GM19238 (cell line): ENCODE measurements around the gene XAF1.
"Not testable (repeated sequence)": the region's sequence is repeated elsewhere in the genome, so short reads cannot be mapped to it uniquely, and the experiment has no call there.

Experiments used
- DNase-seq: peaks from one replicate; pipeline ENCODE4 v3.0.0; 2011; ENCODE audit warnings: low spot score; ENCODE audit not compliant: insufficient read length

XAF1 gene

DNA sequence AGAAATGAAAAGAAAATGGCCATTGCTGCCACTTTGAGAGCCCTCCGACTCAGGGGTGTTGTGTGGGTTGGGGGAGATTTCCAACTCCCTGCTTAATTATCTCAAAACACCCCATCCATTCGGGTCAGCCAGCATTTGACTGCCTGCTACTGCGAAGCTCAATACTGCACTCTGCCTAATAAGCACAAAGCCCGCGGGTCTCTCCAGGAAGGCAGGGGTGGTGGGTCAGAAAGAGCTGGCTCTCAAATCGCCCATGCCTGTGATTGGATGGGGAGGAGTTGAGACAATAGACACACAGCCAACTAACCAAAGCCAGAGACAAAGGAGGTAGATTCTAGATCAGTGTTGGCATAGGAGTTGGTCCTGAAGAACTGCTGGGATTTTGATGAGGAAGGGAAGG lies 2.3 kb upstream of the XAF1 start:
- DNase-seq = no peak

DNA sequence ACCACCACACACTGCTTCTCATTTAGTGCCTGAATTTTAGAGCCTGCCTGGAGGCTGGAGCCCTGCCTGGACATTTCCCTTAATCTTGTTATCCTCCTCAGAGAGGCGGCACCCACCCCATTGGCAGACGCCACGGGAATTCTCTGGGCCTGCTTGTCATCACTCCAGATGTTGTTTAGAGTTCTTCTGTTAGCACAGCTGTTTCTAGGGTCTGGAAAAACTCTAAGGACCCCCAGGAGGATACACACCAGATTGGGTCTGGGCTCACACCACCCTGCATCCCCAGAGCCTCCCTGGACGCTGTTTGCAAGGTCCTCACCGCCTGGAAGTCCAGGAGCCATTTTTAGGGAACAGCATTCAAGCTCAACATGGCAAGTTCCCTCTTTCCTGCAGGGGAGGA lies 565 bp upstream of the XAF1 start:
- no peak for DNase-seq

DNA sequence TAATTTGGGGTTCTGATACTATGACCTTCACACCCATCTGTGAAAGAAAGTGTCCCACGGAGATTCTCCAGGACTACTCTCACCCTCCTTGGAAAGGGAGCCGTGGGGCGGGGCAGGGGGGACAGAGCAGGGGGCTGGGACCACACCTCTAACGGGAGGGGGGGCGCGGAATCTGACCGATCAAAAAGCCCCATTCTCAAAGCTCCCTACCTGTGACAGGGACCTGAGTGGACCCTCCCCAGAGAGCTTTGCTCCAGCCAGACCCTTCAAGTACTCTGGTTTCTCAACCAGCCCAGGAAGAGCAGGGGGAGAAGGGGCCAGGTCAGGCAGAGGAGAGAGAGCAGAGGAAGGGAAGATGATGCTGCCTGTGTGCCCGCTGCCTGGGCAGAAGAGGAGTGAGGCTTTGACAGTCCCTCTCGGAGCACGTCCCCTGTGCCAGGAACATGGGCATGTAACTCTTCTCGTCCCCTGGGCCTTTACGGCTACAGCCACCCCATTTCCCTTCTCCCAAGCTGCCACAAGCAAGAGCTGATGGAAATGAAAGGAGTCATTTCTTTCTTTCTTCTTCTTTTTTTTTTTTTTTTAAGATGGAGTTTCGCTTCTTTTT lies 682 bp downstream of the XAF1 start:
- DNase-seq = no peak

GRCh38 chr17:6757747-6758146 lies 1.9 kb downstream of the XAF1 start:
- no peak for DNase-seq

- no peak for DNase-seq
Observed at GRCh38 chr17:6761779-6762178, 5.9 kb downstream of the XAF1 start.

DNA sequence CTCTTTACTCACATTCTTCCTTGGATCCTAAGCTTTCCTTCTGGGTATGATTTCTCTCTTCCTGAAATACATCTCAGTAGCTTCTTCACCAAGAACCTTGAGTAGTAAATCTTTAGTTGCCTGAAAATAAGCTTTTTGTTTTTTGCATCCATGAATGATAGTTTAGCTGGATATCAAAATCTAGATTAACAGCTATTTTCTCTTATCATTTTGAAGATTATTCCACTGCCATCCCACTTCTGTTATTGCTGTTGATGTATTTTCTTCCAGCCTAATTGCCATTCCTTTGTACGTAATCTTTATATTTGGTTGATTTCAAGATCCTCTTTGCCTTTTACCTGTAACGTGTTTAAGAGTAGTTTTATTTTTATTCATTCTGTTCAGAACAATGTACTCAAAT lies 12.6 kb downstream of the XAF1 start:
- DNase-seq = no peak

DNA sequence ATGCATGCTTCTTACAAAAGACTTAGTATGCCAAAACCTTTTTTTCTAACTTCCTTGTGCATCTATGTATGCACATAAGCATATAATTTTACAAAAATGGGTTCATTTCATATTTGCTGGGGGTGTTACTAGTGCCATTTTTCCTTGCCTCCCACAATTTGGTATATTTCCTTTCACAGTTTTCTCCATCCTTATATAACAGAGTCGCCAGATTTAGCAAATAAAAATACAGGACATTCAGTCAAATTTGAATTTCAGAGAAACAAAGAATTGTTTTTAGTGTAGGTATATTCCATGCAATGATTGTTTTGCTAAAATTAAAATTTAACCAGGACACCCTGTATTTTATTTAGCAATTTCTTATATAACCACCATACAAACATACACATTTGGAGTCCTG lies 16.2 kb downstream of the XAF1 start:
- no peak for DNase-seq

GRCh38 chr17:6774906-6775305 lies 19.1 kb downstream of the XAF1 start:
- not testable (repeated sequence) for DNase-seq

- DNase-seq = no peak
Observed at GRCh38 chr17:6775871-6776405, 20.1 kb downstream of the XAF1 start, which contains the start of gene FBXO39. TSS of gene FBXO39 (plus strand) at chr17:6776215. CDS start at chr17:6779869, 3,654 bp downstream.

GRCh38 chr17:6779411-6779810 lies 23.6 kb downstream of the XAF1 start:
- DNase-seq = no peak

DNA sequence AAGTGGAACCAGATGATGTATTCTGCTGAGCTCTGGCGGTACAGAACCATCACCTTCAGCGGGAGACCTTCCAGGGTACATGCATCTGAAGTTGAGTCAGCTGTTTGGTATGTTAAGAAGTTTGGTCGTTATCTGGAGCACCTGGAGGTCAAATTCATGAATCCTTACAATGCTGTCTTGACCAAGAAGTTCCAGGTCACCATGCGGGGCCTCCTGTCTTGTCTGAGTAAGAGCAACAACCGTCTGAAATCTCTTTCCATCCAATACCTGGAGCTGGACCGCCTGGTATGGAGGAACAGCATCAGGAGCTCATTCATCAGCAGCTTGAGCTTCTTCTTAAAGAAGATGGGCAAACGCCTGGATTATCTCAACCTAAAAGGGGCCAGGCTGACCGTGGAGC lies 24.2 kb downstream of the XAF1 start:
- no peak for DNase-seq

DNA sequence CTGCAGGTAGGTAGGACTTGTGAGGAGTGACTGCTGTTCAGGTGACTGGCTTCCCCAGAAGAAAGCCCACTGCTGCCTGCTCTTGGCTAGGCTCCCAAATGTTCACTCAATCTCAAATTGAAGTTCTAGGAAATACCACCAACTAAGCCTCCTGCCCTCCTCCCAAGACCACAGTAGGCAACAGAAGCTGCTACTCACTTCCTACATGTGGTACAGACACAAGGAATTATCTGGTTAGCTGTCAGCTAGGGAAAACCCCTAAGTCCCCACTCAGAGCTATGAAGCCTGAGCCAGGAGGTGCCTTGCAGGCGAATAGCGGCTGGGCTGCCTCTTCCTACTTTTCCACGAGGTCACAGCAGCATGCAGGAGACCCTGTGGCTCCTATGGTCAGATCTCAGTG lies 25.0 kb downstream of the XAF1 start:
- DNase-seq = no peak

- no peak for DNase-seq
Observed at GRCh38 chr17:6782244-6782643, 26.4 kb downstream of the XAF1 start.

DNA sequence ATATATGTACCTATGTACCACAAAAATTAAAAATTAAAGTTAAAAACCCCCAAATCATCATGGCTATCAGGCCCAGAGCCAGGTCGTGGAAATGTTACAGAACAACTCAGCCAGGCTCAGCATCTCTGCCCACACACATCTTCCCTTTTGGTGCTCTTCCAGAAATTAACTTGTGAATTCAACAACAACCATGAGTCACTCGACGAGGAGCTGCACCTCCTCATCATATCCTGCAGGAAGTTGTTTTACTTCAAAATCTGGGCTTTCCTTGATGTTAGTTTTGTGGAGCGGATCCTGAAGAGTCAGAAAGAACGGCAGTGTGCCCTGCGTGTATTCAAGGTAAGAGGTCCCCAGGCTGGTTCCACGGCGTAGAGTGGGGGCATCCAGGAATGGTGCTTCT lies 30.8 kb downstream of the XAF1 start:
- no peak for DNase-seq

- no peak for DNase-seq
Observed at GRCh38 chr17:6787081-6787693, 31.3 kb downstream of the XAF1 start.

DNA sequence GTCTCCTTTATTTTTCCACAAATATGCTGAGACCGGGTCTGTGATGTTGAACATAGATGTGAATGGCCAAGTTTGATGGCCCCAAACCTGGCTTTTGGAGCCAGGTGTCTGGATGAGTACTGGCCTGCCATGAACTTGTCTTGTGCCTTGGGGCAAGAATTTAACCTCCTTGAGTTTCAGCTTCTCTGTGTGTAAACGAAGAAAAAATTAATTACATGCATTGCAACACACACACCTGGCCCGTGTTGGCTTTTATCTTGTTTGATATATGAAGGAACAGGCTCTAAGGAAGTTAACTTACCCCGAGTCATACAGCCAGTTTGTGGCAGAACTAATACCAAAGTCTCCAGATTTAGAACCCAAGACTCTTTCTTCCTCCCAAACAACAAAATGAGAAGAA lies 33.3 kb downstream of the XAF1 start:
- no peak for DNase-seq

DNA sequence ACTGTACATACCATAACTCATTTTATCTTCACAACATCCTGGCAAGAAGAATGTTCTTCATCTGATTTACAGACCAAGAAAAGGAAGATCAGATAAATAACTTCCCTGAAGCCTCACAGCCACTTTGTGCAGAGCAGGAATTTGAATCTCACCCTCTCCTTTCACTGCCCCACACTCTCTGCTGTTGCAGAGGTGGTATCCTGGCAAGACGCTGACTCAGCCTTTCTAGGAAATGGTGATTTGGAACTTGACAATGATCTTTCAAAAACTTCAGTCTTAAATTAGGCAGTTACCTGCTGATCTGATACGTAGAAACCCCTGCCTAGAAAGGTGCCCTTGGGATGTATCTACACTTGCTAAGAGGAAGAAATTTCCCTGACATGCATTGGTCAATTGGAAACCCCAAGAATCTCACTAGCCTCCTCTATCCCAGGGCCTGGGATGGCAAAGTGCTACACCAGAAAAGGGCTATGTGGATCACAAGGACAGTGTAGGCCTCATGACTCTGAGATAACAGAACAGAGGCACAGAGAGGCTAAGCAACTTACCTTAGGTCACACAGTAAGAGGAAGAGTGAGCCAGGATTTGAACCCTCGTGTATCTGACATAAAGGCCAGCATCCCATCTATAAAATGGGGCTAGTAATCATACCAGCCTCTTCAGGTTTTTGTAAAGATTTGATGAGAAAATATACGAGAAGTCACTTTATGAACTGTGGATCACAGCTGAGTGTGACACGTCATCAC lies 38.1 kb downstream of the XAF1 start:
- DNase-seq = no peak

DNA sequence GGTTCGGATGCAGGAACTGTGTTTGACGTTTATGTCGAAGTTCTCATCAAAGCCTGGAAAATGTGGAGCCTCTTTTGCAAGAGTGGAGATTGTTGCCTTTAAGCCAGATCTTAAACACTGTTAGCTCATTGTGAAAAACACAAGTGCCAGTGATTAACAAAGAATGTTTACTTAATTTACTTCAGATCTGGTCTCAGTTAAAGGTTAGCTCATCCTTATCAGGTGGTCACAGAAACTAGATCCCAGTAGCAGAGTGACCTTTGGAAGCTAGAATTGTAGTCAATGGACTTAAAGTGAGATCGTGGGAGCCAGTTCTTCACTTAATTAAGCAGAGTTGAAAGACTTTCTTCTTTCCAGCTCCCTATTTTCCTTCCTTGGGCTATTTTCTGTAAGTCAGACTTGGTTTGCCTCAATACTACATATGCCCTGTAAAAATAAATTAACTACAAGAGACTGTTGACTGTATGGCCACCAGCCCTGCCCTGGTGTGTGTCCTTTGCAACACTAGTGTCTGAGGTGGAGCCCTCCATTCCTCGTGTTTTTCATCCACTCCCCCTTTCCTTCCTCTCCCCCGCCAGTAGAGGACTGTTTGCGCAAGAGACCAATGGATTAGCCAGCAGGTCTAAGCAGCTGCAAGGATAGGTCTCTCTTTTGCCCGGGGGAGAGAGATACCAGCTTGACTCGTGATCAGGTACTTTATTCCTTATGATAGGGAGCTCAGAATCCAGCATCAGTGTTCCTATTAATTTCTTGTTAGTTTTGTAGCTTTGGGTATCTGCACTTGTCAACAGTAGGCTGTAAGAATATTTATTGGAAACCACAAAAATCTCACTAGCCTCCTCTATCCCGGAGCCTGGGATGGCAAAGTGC lies 40.4 kb downstream of the XAF1 start:
- no peak for DNase-seq

- no peak for DNase-seq
Observed at GRCh38 chr17:6796887-6797490, 41.1 kb downstream of the XAF1 start.

GRCh38 chr17:6797718-6798351 lies 42.0 kb downstream of the XAF1 start:
- no peak for DNase-seq

DNA sequence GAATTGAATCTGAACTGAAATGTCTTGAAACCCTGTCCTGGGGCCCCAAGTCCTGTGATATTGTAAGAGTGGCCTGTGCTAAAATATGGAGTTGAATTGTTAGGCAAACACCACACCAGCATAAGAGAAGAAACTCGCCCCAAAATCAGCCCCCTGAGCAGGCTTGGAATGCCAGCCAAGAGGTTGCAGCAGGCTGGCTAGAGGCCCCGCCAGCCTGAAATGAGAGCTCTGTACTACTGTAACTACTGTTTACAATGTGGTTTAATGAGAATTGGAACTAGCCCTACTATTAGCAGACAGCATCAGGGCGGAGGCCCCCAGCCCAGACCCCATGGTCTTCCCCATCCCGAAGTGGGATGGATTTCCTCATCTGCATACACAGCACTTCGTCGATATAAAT lies 43.9 kb downstream of the XAF1 start:
- no peak for DNase-seq
